Keratinocyte (primary cell): ENCODE results near the gene NTSR1. TPM values are rescaled to one million over a fixed set of nuclear protein-coding genes. Genes with fewer than 3 reads are reported as not detected.

Experiments used
- DNase-seq: peaks from one replicate; pipeline ENCODE4 v3.0.0-alpha.2; 2011; ENCODE audit warnings: low read depth, missing footprints, low spot score
- FAIRE-seq: peaks from 2 replicates; lab custom pipeline; 2011; peaks lifted over from hg19 to GRCh38; lab: Jason Lieb, UNC
- H2AFZ ChIP-seq: 2 replicates; pipeline ENCODE4 v1.6.0; 2012; ENCODE audit warnings: low read length, control low read depth, inconsistent platforms; ENCODE audit not compliant: control insufficient read depth
- H3K27ac ChIP-seq: 2 replicates; pipeline ENCODE4 v1.5.1; 2011; ENCODE audit warnings: low read length; ENCODE audit not compliant: control insufficient read depth, insufficient read depth
- H3K27me3 ChIP-seq: 3 replicates; pipeline ENCODE4 v1.6.0; 2011; ENCODE audit warnings: low read length; ENCODE audit not compliant: control insufficient read depth, insufficient read depth; ENCODE audit errors: extremely low read depth
- H3K36me3 ChIP-seq, 2 experiments: 2 replicates in 1 of 2; 3 replicates in 1 of 2; pipeline ENCODE4 v1.5.1; 2011; ENCODE audit warnings: low read length in 2 of 2, mild to moderate bottlenecking in 1 of 2; ENCODE audit not compliant: control insufficient read depth in 2 of 2, insufficient read depth in 2 of 2; ENCODE audit errors: extremely low read depth in 1 of 2
- H3K4me1 ChIP-seq: 3 replicates; pipeline ENCODE4 v1.5.1; 2011; ENCODE audit warnings: low read length; ENCODE audit not compliant: control insufficient read depth, insufficient read depth; ENCODE audit errors: extremely low read depth
- H3K4me2 ChIP-seq: 3 replicates; pipeline ENCODE4 v1.6.0; 2011; ENCODE audit warnings: low read depth, low read length; ENCODE audit not compliant: control insufficient read depth, insufficient read depth; ENCODE audit errors: extremely low read depth
- H3K4me3 ChIP-seq, 3 experiments: fragments of 200-600 bp in 1 of 3; sonication (generic) in 1 of 3; 2 replicates in 2 of 3; 3 replicates in 1 of 3; pipeline ENCODE4 v1.5.1; 2011 to 2016; ENCODE audit warnings: low read length in 3 of 3, mild to moderate bottlenecking in 3 of 3, control low read depth in 2 of 3, inconsistent platforms in 1 of 3, low read depth in 1 of 3, mixed read lengths in 1 of 3, mixed run types in 1 of 3, moderate library complexity in 1 of 3; ENCODE audit not compliant: control insufficient read depth in 2 of 3, insufficient read depth in 2 of 3; ENCODE audit errors: extremely low read depth in 1 of 3
- H3K79me2 ChIP-seq: 2 replicates; pipeline ENCODE4 v1.6.0; 2012; ENCODE audit warnings: low read length; ENCODE audit not compliant: control insufficient read depth, insufficient read depth
- H3K9ac ChIP-seq: 3 replicates; pipeline ENCODE4 v1.6.0; 2011; ENCODE audit warnings: low read length; ENCODE audit not compliant: control insufficient read depth, insufficient read depth; ENCODE audit errors: extremely low read depth
- H3K9me1 ChIP-seq: 3 replicates; pipeline ENCODE4 v1.6.0; 2011; ENCODE audit warnings: low read length; ENCODE audit not compliant: control insufficient read depth, insufficient read depth; ENCODE audit errors: extremely low read depth
- H3K9me3 ChIP-seq: 2 replicates; pipeline ENCODE4 v1.5.1; 2012; ENCODE audit warnings: low read depth, low read length; ENCODE audit not compliant: control insufficient read depth
- H4K20me1 ChIP-seq: 3 replicates; pipeline ENCODE4 v1.6.0; 2011; ENCODE audit warnings: low read length; ENCODE audit not compliant: control insufficient read depth, insufficient read depth; ENCODE audit errors: extremely low read depth
- EZH2 ChIP-seq: IDR thresholded peaks from one replicate; pipeline ENCODE4 v1.6.1; 2012; ENCODE audit warnings: inconsistent platforms, mild to moderate bottlenecking, low read length, moderate library complexity
- dilution Hi-C: fragments of 300-500 bp; cut with MboI; formaldehyde crosslinking; loops from one replicate; pipeline ENCODE4 v1.7.0; 2020; ENCODE audit warnings: low sequenced_read_pairs; ENCODE audit not compliant: extremely low pct_ligation_motif_present
- polyA plus RNA-seq, 5 experiments: library from polyadenylated mRNA; depleted of rRNA in 3 of 5; stranded (reverse) in 3 of 5; stranded (forward) in 1 of 5; unstranded in 1 of 5; fragments of >200 nt; gene quantifications; 1 replicate in 1 of 5; 2 replicates in 3 of 5; 3 replicates in 1 of 5; pipeline versions ENCODE4 v1.2.1 to v1.2.3, GENCODE V29; 2011 to 2012; ENCODE audit warnings: missing spikeins in 2 of 5, low read depth in 1 of 5, low replicate concordance in 1 of 5
- TF ChIP-seq, protein P1 (sequence below), 3 experiments: IDR thresholded peaks in 1 of 3; conservative IDR thresholded peaks in 1 of 3; optimal IDR thresholded peaks in 1 of 3; 2 replicates in 2 of 3; 3 replicates in 1 of 3; pipeline versions ENCODE3 to v1.5.1; 2011; ENCODE audit warnings: low read length in 3 of 3, mild to moderate bottlenecking in 3 of 3, moderate library complexity in 2 of 3, control low read depth in 1 of 3, inconsistent platforms in 1 of 3; ENCODE audit not compliant: insufficient read depth in 2 of 3; ENCODE audit errors: extremely low read depth in 1 of 3

Gene NTSR1
- polyA plus RNA-seq, 1 donor (not counting 4 experiments of a cell fraction or from before 2014, with no cell fraction given): 0.55 TPM

DNA sequence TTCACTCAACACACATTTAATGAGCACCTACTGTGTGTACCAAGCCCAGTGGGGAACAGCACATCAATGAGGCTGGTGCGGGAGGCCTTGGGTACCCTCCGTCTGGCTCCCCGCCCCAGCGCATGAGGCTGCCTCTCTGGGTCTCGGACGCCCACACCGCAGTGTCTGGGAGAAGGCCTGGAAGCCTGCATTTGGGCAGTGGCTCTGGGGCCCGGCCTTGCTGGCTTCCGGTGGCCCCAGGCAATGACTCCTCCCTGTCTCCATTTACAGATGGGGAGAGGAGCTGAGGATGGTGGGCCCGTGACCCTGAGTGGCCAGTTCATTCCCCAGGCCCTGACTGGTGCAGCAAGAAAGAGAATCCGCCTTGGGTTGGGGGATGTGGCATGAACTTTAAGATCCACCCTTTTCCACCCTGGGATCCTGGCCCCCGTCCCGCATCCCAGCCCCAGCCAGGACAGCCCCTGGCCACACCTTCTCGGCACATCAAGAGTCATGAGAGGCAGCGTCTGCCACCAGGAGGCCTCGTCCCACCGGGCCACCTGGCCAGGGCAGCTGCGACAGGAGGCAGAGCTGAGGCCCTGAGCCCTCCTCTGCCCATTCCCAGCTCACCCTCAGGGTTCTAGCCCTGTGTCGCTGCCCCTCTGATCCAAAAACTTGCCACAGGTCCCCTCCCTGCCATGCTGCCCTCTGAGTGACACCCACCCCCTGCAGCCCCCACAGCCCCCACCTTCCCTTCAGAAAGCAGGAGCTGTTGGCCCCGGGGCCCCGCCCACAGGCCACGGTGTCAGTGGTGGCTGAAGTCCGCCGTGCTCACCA, 70.2 kb downstream of the NTSR1 start:
- TF ChIP-seq, protein P1, sequence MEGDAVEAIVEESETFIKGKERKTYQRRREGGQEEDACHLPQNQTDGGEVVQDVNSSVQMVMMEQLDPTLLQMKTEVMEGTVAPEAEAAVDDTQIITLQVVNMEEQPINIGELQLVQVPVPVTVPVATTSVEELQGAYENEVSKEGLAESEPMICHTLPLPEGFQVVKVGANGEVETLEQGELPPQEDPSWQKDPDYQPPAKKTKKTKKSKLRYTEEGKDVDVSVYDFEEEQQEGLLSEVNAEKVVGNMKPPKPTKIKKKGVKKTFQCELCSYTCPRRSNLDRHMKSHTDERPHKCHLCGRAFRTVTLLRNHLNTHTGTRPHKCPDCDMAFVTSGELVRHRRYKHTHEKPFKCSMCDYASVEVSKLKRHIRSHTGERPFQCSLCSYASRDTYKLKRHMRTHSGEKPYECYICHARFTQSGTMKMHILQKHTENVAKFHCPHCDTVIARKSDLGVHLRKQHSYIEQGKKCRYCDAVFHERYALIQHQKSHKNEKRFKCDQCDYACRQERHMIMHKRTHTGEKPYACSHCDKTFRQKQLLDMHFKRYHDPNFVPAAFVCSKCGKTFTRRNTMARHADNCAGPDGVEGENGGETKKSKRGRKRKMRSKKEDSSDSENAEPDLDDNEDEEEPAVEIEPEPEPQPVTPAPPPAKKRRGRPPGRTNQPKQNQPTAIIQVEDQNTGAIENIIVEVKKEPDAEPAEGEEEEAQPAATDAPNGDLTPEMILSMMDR (optimal IDR thresholded peaks at IDR 0.05 in 1 of 3, IDR thresholded peaks at IDR 0.05 in 1 of 3, conservative IDR thresholded peaks at IDR 0.05 in 1 of 3; ENCODE audit: extremely low read depth in 1 of 3, insufficient read depth in 2 of 3, low read length in 3 of 3): no peak
- no peak for TF ChIP-seq EZH2
- FAIRE-seq (no peak), DNase-seq (no peak)
- Histone ChIP-seq H3K27me3 (no peaks in the 10 kb centered on the region), H3K9ac (no peak overlapping the region), H3K9me3 (no peaks in the 10 kb centered on the region), H2AFZ (no peak overlapping the region), H3K4me3 (no peak overlapping the region), H3K9me1 (no peaks in the 10 kb centered on the region), H3K79me2 (no peaks in the 10 kb centered on the region), H3K36me3 (no peaks in the 10 kb centered on the region), H3K4me2 (no peak overlapping the region), H4K20me1 (no peaks in the 10 kb centered on the region), H3K27ac (no peak overlapping the region), H3K4me1 (peaks cover 5% of the 10 kb centered on the region)
- dilution Hi-C loops: no loop called here

DNA sequence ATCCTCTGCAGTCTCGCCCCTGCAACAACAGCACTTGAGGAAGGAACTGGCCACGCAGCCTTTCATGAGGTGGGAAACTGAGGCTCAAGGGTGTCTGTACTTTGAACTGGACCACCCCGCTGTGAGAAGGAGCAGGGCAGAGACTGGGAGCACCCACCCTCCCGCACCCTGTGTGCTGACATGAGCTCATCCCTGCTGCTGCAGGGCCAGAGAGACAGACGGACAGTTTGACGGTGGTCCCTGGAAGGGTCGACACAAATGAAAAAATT, 70.7 kb downstream of the NTSR1 start:
- Histone ChIP-seq H2AFZ (no peak overlapping the region), H4K20me1 (no peaks in the 10 kb centered on the region), H3K9me1 (no peaks in the 10 kb centered on the region), H3K79me2 (no peaks in the 10 kb centered on the region), H3K4me3 (no peak overlapping the region), H3K4me2 (no peak overlapping the region), H3K27ac (no peak overlapping the region), H3K4me1 (peaks cover 4% of the 10 kb centered on the region), H3K9me3 (no peaks in the 10 kb centered on the region), H3K36me3 (no peaks in the 10 kb centered on the region), H3K27me3 (peaks cover 3% of the 10 kb centered on the region), H3K9ac (no peak overlapping the region)
- no peak for DNase-seq
- no peak for FAIRE-seq
- TF ChIP-seq, protein P1 (optimal IDR thresholded peaks at IDR 0.05 in 1 of 3, IDR thresholded peaks at IDR 0.05 in 1 of 3, conservative IDR thresholded peaks at IDR 0.05 in 1 of 3; ENCODE audit: extremely low read depth in 1 of 3, insufficient read depth in 2 of 3, low read length in 3 of 3): no peak
- TF ChIP-seq EZH2: no peak
- dilution Hi-C loops: no loop called here
